ENCODE results near the gene IFNAR1. TPM values are rescaled to one million over a fixed set of nuclear protein-coding genes. Genes with fewer than 3 reads are reported as not detected.

IFNAR1 gene
- total RNA-seq, 1 donor from 2014 or later, result 64.5 TPM

GRCh38 chr21:33292724-33293123 lies 32.0 kb upstream of the IFNAR1 start:
- ATAC-seq (no peak), DNase-seq (no peak)
- H3K27ac ChIP-seq, result no peak overlapping the region
- no peak overlapping the region for H3K4me3 ChIP-seq
- no peaks in the 10 kb centered on the region for H3K27me3 ChIP-seq (ENCODE audit: low read depth)
- no peaks in the 10 kb centered on the region for H3K9me3 ChIP-seq
- intact Hi-C loops (cut with DNase I), result no loop called here
- H3K4me1 ChIP-seq, result peaks cover 3% of the 10 kb centered on the region
- peaks cover 85% of the 10 kb centered on the region for H3K36me3 ChIP-seq
- TF ChIP-seq CTCF (IDR thresholded peaks at IDR 0.05), result no peak

- intact Hi-C loops (cut with DNase I), result no loop called here
These were observed 31.6 kb upstream of the IFNAR1 start for GRCh38 chr21:33293136-33293535.

GRCh38 chr21:33293811-33294216 lies 31.0 kb upstream of the IFNAR1 start:
- TF ChIP-seq CTCF (IDR thresholded peaks at IDR 0.05), result no peak
- Histone ChIP-seq H3K36me3 (peaks cover 76% of the 10 kb centered on the region), H3K9me3 (no peaks in the 10 kb centered on the region), H3K27ac (no peak overlapping the region), H3K4me3 (no peak overlapping the region), H3K27me3 (ENCODE audit: low read depth) (no peaks in the 10 kb centered on the region), H3K4me1 (peaks cover 5% of the 10 kb centered on the region)
- intact Hi-C loops (cut with DNase I), result no loop called here
- ATAC-seq (no peak), DNase-seq (no peak)

More at GRCh38 chr21:33293136-33293535, 31.6 kb upstream of the IFNAR1 start:
- ATAC-seq (no peak), DNase-seq (no peak)
- no peak for TF ChIP-seq CTCF (IDR thresholded peaks at IDR 0.05)
- H3K4me1 ChIP-seq, result no peaks in the 10 kb centered on the region
- peaks cover 82% of the 10 kb centered on the region for H3K36me3 ChIP-seq
- no peaks in the 10 kb centered on the region for H3K9me3 ChIP-seq
- H3K4me3 ChIP-seq, result no peak overlapping the region
- H3K27me3 ChIP-seq (ENCODE audit: low read depth), result no peaks in the 10 kb centered on the region
- no peak overlapping the region for H3K27ac ChIP-seq

GRCh38 chr21:33296156-33296555 lies 28.6 kb upstream of the IFNAR1 start:
- H3K9me3 ChIP-seq, result no peaks in the 10 kb centered on the region
- H3K4me1 ChIP-seq, result peaks cover 27% of the 10 kb centered on the region
- H3K36me3 ChIP-seq, result peaks cover 58% of the 10 kb centered on the region
- intact Hi-C loops (cut with DNase I), result no loop called here
- no peak overlapping the region for H3K4me3 ChIP-seq
- no peak overlapping the region for H3K27ac ChIP-seq
- TF ChIP-seq CTCF (IDR thresholded peaks at IDR 0.05), result no peak
- ATAC-seq, result no peak
- no peaks in the 10 kb centered on the region for H3K27me3 ChIP-seq (ENCODE audit: low read depth)
- no peak for DNase-seq

- intact Hi-C loops (cut with DNase I), result no loop called here
- no peak for DNase-seq
- H3K27me3 ChIP-seq (ENCODE audit: low read depth), result no peaks in the 10 kb centered on the region
- H3K27ac ChIP-seq, result peak overlapping the region; percentile 4
- H3K9me3 ChIP-seq, result no peaks in the 10 kb centered on the region
- H3K4me1 ChIP-seq, result peaks cover 40% of the 10 kb centered on the region
- TF ChIP-seq CTCF (IDR thresholded peaks at IDR 0.05), result peak; percentile 12
- peak; percentile 53 to 63 for ATAC-seq
- no peak overlapping the region for H3K4me3 ChIP-seq
- H3K36me3 ChIP-seq, result peaks cover 29% of the 10 kb centered on the region
These were observed 25.5 kb upstream of the IFNAR1 start for GRCh38 chr21:33299181-33299752.

All from lower lobe of right lung (tissue), 2 donors.